Progenitor cell of endocrine pancreas (in vitro differentiated cells): ENCODE data around the gene ERC1. TPM values are rescaled to one million over a fixed set of nuclear protein-coding genes. Genes with fewer than 3 reads are reported as not detected.

Experiments used
- DNase-seq: peaks from one replicate; pipeline ENCODE4 v3.0.0; 2021; ENCODE audit warnings: low spot score; ENCODE audit not compliant: unreplicated experiment
- H3K27ac Mint-ChIP-seq: 2 replicates; pipeline ENCODE4 v1.8.0; 2021; ENCODE audit warnings: mild to moderate bottlenecking, moderate library complexity, mixed read lengths
- H3K27me3 Mint-ChIP-seq: 2 replicates; pipeline ENCODE4 v1.8.0; 2021; ENCODE audit warnings: mixed read lengths
- H3K36me3 Mint-ChIP-seq: 2 replicates; pipeline ENCODE4 v1.8.0; 2022; ENCODE audit warnings: mixed read lengths; ENCODE audit not compliant: insufficient read depth
- H3K4me1 Mint-ChIP-seq: 2 replicates; pipeline ENCODE4 v1.8.0; 2021; ENCODE audit warnings: low read depth, mixed read lengths
- H3K4me3 Mint-ChIP-seq: 2 replicates; pipeline ENCODE4 v1.8.0; 2021; ENCODE audit warnings: low read depth, mild to moderate bottlenecking, moderate library complexity, mixed read lengths
- H3K9me3 Mint-ChIP-seq: 2 replicates; pipeline ENCODE4 v1.8.0; 2021; ENCODE audit warnings: low read depth, mixed read lengths
- total RNA-seq: library from RNA; stranded (reverse); gene quantifications from 2 replicates; pipeline ENCODE4 v1.2.1, GENCODE V29; 2021
- TF ChIP-seq, protein P1 (sequence below): fragments of 200-600 bp; sonication (generic); IDR thresholded peaks from one replicate; pipeline ENCODE4 v1.5.0; 2021; ENCODE audit warnings: antibody characterized with exemption, mild to moderate bottlenecking; ENCODE audit not compliant: unreplicated experiment

ERC1 gene
- total RNA-seq, 1 donor from 2014 or later = 146 TPM

GRCh38 chr12:1007276-1007675 lies 16.3 kb downstream of the ERC1 start:
- no peak for DNase-seq
- no peaks in the 10 kb centered on the region for H3K27me3 Mint-ChIP-seq
- peaks cover 7% of the 10 kb centered on the region for H3K36me3 Mint-ChIP-seq
- H3K27ac Mint-ChIP-seq = peak overlapping the region; percentile 26
- TF ChIP-seq, protein P1, sequence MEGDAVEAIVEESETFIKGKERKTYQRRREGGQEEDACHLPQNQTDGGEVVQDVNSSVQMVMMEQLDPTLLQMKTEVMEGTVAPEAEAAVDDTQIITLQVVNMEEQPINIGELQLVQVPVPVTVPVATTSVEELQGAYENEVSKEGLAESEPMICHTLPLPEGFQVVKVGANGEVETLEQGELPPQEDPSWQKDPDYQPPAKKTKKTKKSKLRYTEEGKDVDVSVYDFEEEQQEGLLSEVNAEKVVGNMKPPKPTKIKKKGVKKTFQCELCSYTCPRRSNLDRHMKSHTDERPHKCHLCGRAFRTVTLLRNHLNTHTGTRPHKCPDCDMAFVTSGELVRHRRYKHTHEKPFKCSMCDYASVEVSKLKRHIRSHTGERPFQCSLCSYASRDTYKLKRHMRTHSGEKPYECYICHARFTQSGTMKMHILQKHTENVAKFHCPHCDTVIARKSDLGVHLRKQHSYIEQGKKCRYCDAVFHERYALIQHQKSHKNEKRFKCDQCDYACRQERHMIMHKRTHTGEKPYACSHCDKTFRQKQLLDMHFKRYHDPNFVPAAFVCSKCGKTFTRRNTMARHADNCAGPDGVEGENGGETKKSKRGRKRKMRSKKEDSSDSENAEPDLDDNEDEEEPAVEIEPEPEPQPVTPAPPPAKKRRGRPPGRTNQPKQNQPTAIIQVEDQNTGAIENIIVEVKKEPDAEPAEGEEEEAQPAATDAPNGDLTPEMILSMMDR = no peak
- H3K9me3 Mint-ChIP-seq = peaks cover 3% of the 10 kb centered on the region
- H3K4me1 Mint-ChIP-seq = peaks cover 2% of the 10 kb centered on the region
- H3K4me3 Mint-ChIP-seq = no peak overlapping the region

DNA sequence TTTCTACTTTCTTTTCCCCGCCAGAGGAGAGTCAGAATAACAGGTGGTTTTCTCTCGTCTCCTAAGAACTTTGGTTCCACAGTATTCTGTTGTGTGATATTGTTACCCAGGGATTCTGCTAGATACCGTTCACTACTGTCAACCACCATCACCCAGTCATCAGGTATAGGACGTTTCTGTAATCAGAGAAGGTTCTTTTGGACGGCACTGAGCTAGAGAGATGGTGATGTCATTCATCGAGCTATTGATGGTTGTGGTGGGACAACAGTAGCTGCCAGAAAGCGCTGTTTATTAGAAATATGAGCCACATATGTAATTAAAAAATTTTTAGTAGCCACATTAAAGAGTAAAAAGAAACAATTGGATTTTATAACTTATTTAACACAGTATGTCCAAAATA lies 17.0 kb downstream of the ERC1 start:
- Mint-ChIP-seq H3K36me3 (peaks cover 6% of the 10 kb centered on the region), H3K4me1 (peaks cover 2% of the 10 kb centered on the region), H3K27me3 (no peaks in the 10 kb centered on the region), H3K9me3 (peaks cover 3% of the 10 kb centered on the region), H3K27ac (peak overlapping the region; percentile 23), H3K4me3 (no peak overlapping the region)
- TF ChIP-seq, protein P1 = no peak
- DNase-seq = no peak

DNA sequence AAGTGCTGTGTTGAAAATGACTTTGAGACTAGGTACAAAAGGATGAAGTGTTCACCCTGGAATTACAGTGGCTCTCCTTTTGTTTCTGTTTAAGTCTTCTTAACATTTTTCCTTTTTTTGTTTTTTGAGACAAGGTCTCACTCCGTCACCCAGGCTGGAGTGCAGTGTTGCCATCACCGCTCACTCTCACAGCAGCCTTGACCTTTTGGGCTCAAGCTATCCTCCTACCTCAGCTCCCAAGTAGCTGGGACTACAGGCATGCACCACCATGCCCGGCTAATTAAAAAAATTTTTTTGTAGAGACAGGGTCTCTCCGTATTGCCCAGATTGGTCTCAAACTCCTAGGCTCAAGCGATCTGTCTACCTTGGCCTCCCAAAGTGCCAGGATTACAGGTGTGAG lies 20.1 kb downstream of the ERC1 start:
- Mint-ChIP-seq H3K27me3 (no peaks in the 10 kb centered on the region), H3K9me3 (peaks cover 3% of the 10 kb centered on the region), H3K36me3 (peaks cover 7% of the 10 kb centered on the region), H3K4me3 (no peak overlapping the region), H3K27ac (no peak overlapping the region), H3K4me1 (peaks cover 6% of the 10 kb centered on the region)
- DNase-seq = no peak
- TF ChIP-seq, protein P1 = no peak

GRCh38 chr12:1013618-1014489 lies 22.8 kb downstream of the ERC1 start:
- Mint-ChIP-seq H3K27me3 (no peaks in the 10 kb centered on the region), H3K4me3 (no peak overlapping the region), H3K9me3 (peaks cover under 1% of the 10 kb centered on the region), H3K27ac (peak overlapping the region; percentile 64), H3K4me1 (peaks cover 6% of the 10 kb centered on the region), H3K36me3 (peaks cover 5% of the 10 kb centered on the region)
- TF ChIP-seq, protein P1 = no peak
- no peak for DNase-seq

DNA sequence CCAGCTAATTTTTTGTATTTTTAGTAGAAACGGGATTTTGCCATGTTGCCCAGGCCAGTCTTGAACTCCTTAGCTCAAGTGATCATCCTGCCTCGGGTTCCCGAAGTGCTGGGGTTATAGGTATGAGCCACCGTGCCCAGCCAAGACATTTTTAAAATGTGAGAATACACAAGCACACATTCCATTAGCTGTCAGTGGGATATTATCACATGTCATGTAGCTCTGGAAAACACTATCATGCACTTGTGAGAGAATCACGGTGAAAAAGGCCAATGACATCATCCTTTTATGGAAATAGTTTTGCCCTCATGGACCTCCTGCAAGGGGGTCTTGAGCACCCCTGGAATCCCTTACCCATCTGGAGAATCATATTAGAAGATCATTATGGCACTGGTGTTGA lies 28.3 kb downstream of the ERC1 start:
- TF ChIP-seq, protein P1 = no peak
- H3K4me3 Mint-ChIP-seq = no peak overlapping the region
- H3K9me3 Mint-ChIP-seq = peaks cover 10% of the 10 kb centered on the region
- no peak for DNase-seq
- peaks cover 17% of the 10 kb centered on the region for H3K36me3 Mint-ChIP-seq
- no peaks in the 10 kb centered on the region for H3K27me3 Mint-ChIP-seq
- H3K27ac Mint-ChIP-seq = peak overlapping the region; percentile 25
- no peaks in the 10 kb centered on the region for H3K4me1 Mint-ChIP-seq
